ENCODE measurements around the gene IL37. TPM values are rescaled to one million over a fixed set of nuclear protein-coding genes. Genes with fewer than 3 reads are reported as not detected.
A peak's percentile ranks its signal among the peaks of the same experiment; 100 is the strongest.

Gene IL37
- total RNA-seq, 1 experiment from 2014 or later: not detected

DNA sequence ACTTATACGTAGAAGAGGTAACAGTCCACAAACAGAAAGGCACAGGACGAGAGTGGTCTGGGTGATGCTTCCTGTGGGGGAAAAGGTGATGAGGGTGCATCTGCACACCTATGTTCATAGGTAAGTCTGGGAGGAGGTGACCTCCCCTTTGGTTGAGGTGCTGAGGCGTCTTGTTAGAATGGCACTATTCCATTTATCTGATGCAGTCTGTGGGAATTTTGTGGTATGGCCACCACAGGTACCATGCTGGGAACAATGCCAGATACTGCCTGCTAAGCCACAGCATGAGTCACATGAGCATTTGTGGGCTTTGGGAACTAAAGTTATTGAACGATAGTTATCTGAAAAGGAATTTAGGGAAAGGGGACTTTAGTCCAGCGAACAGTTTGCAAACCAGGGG, 27.9 kb downstream of the IL37 start:
- Histone ChIP-seq H3K9ac (ENCODE audit: low read length) (no peak overlapping the region), H3K27me3 (ENCODE audit: low read length) (no peaks in the 10 kb centered on the region), H3K4me2 (ENCODE audit: low read depth, low read length, poor library complexity, severe bottlenecking) (no peak overlapping the region), H3K9me2 (replicated peaks; ENCODE audit: insufficient read depth, low read length) (no peaks in the 10 kb centered on the region), H3K36me3 (ENCODE audit: insufficient read depth, low read length) (no peaks in the 10 kb centered on the region), H3K4me3 (ENCODE audit: low read length) (no peak overlapping the region), H3K9me3 (ENCODE audit: low read length) (no peaks in the 10 kb centered on the region), H4K20me1 (ENCODE audit: insufficient read depth, low read depth, low read length) (no peaks in the 10 kb centered on the region), H3K79me2 (ENCODE audit: low read length) (no peaks in the 10 kb centered on the region), H2AFZ (ENCODE audit: low read length) (no peak overlapping the region), H3K4me1 (ENCODE audit: low read length) (no peaks in the 10 kb centered on the region), H3K27ac (ENCODE audit: low read length) (no peak overlapping the region)
- DNase-seq: no peak

GRCh38 chr2:112939425-112939824, 28.5 kb downstream of the IL37 start:
- Histone ChIP-seq H3K9me3 (ENCODE audit: low read length) (no peaks in the 10 kb centered on the region), H3K79me2 (ENCODE audit: low read length) (no peaks in the 10 kb centered on the region), H3K9me2 (replicated peaks; ENCODE audit: insufficient read depth, low read length) (no peaks in the 10 kb centered on the region), H3K4me2 (ENCODE audit: low read depth, low read length, poor library complexity, severe bottlenecking) (no peak overlapping the region), H3K27ac (ENCODE audit: low read length) (no peak overlapping the region), H3K36me3 (ENCODE audit: insufficient read depth, low read length) (no peaks in the 10 kb centered on the region), H3K9ac (ENCODE audit: low read length) (no peak overlapping the region), H3K4me1 (ENCODE audit: low read length) (no peaks in the 10 kb centered on the region), H2AFZ (ENCODE audit: low read length) (no peak overlapping the region), H3K27me3 (ENCODE audit: low read length) (no peaks in the 10 kb centered on the region), H4K20me1 (ENCODE audit: insufficient read depth, low read depth, low read length) (no peaks in the 10 kb centered on the region), H3K4me3 (ENCODE audit: low read length) (no peak overlapping the region)
- DNase-seq: no peak

DNA sequence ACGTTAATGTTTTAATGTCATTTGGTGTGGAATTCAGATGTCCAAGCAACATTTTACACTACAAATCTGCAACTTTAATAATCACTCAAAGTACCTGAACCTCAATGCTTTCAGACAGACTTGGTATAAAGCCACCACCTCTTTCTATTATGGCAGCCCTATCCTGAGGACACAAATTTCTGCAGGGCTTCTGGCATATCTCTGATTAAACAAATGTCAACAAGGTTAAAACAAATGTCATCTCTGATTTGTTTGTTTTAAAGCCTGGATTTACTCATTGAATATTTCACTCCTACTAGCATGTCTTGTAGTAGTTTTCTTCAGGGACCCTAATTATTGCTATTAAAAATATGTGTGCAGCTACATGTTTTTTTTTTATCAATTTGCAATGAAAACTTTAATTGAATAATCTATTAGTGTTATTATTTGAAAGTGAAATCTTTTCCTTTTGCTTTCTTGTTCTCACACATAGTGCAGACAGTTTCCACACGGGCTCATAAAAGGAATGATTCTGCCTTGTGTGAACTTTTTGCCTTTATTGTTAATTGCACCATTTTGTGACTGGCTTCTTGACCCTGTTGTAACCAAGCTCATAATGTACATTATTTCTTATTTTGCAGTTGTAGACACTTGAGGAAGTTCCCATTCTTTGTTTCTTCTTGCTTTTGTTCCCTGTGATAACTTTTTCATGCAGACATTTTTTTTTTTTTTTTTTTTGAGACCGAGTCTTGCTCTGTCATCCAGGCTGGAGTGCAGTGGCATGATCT, 30.1 kb downstream of the IL37 start:
- Histone ChIP-seq H4K20me1 (ENCODE audit: insufficient read depth, low read depth, low read length) (no peaks in the 10 kb centered on the region), H3K36me3 (ENCODE audit: insufficient read depth, low read length) (no peaks in the 10 kb centered on the region), H3K4me1 (ENCODE audit: low read length) (no peaks in the 10 kb centered on the region), H2AFZ (ENCODE audit: low read length) (no peak overlapping the region), H3K9me3 (ENCODE audit: low read length) (no peaks in the 10 kb centered on the region), H3K9ac (ENCODE audit: low read length) (no peak overlapping the region), H3K4me2 (ENCODE audit: low read depth, low read length, poor library complexity, severe bottlenecking) (no peak overlapping the region), H3K9me2 (replicated peaks; ENCODE audit: insufficient read depth, low read length) (no peaks in the 10 kb centered on the region), H3K79me2 (ENCODE audit: low read length) (no peaks in the 10 kb centered on the region), H3K27me3 (ENCODE audit: low read length) (no peaks in the 10 kb centered on the region), H3K4me3 (ENCODE audit: low read length) (no peak overlapping the region), H3K27ac (ENCODE audit: low read length) (no peak overlapping the region)
- no peak for DNase-seq

DNA sequence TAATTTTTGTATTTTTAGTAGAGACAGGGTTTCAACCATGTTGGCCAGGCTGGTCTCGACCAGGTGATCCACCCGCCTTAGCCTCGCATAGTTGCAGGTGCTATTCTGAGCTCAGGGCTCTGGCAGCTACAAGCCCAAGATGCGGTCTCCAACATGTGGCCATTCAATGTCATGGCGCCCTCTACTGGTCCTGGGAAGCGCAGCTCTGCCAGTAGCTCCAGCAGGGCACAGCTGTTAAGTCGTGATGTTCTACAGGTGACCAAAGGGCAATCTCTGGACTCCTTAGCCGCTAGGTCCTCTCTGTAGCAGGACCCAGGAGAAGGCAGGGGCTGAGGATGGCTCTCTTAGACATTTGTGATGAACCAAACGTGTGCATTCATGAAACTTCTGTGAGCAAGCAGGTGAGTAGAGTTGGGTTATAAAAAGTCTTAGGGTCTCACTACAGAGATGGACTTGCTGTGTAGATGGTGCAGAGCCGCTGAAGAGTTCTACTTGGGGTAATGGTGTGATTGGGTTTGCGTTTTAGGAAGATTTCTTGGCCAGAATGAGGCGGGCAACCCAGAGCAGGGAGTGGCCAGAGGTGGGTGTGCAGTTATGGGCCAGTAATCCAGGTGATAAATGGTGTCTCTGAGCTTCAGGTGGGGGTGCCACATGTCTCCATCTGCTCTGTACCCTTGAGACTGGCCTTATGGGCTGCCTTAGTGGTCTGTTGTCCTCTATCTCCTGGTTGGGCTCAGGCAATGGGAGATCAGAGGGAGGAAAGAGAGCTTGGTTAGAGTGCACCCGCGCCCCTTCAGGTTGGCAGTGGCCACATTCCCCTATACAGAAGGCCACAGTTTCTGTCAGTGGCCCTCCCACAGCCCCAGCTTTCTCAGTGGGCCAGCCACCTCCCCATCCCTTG, 31.0 kb downstream of the IL37 start:
- Histone ChIP-seq H3K27me3 (ENCODE audit: low read length) (no peaks in the 10 kb centered on the region), H3K79me2 (ENCODE audit: low read length) (no peaks in the 10 kb centered on the region), H3K4me3 (ENCODE audit: low read length) (no peak overlapping the region)

GRCh38 chr2:112942654-112943002, 31.7 kb downstream of the IL37 start:
- H3K79me2 ChIP-seq (ENCODE audit: low read length): no peaks in the 10 kb centered on the region
- H3K9me3 ChIP-seq (ENCODE audit: low read length): no peaks in the 10 kb centered on the region
- H3K27ac ChIP-seq (ENCODE audit: low read length): no peak overlapping the region
- no peaks in the 10 kb centered on the region for H3K36me3 ChIP-seq (ENCODE audit: insufficient read depth, low read length)
- H4K20me1 ChIP-seq (ENCODE audit: insufficient read depth, low read depth, low read length): no peaks in the 10 kb centered on the region
- no peak overlapping the region for H3K9ac ChIP-seq (ENCODE audit: low read length)
- H3K4me3 ChIP-seq (ENCODE audit: low read length): no peak overlapping the region
- no peak for DNase-seq
- H3K4me1 ChIP-seq (ENCODE audit: low read length): no peaks in the 10 kb centered on the region
- H3K4me2 ChIP-seq (ENCODE audit: low read depth, low read length, poor library complexity, severe bottlenecking): no peak overlapping the region
- H3K9me2 ChIP-seq (replicated peaks; ENCODE audit: insufficient read depth, low read length): no peaks in the 10 kb centered on the region
- no peaks in the 10 kb centered on the region for H3K27me3 ChIP-seq (ENCODE audit: low read length)
- no peak overlapping the region for H2AFZ ChIP-seq (ENCODE audit: low read length)

More for the DNA sequence above, 31.0 kb downstream of the IL37 start:
- Histone ChIP-seq H3K9me3 (ENCODE audit: low read length) (no peaks in the 10 kb centered on the region), H4K20me1 (ENCODE audit: insufficient read depth, low read depth, low read length) (no peaks in the 10 kb centered on the region), H3K27ac (ENCODE audit: low read length) (no peak overlapping the region), H2AFZ (ENCODE audit: low read length) (no peak overlapping the region), H3K9me2 (replicated peaks; ENCODE audit: insufficient read depth, low read length) (no peaks in the 10 kb centered on the region), H3K4me1 (ENCODE audit: low read length) (no peaks in the 10 kb centered on the region), H3K36me3 (ENCODE audit: insufficient read depth, low read length) (no peaks in the 10 kb centered on the region), H3K4me2 (ENCODE audit: low read depth, low read length, poor library complexity, severe bottlenecking) (no peak overlapping the region), H3K9ac (ENCODE audit: low read length) (no peak overlapping the region)
- peak; percentile 90 for DNase-seq

DNA sequence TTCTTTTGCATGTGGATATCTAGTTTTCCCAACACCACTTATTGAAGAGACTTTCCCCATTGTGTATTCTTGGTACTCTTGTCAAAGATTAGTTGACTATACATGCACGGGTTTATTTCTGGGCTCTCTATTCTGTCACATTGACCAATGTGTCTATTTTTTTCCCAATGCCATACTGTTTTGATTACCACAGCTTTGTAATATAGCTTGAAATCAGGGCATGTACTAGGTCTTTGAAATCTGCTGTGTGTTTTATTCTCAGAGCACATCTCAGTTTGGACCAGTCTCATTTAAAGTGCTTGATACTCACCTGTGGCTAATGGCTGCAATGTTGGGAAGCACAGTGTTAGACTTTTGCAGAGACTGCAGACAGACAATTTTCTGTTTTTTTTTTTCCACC, 34.0 kb downstream of the IL37 start:
- Histone ChIP-seq H3K27me3 (ENCODE audit: low read length) (no peaks in the 10 kb centered on the region), H3K4me1 (ENCODE audit: low read length) (no peaks in the 10 kb centered on the region), H2AFZ (ENCODE audit: low read length) (no peak overlapping the region), H4K20me1 (ENCODE audit: insufficient read depth, low read depth, low read length) (no peaks in the 10 kb centered on the region), H3K9ac (ENCODE audit: low read length) (no peak overlapping the region), H3K9me2 (replicated peaks; ENCODE audit: insufficient read depth, low read length) (no peaks in the 10 kb centered on the region), H3K4me3 (ENCODE audit: low read length) (no peak overlapping the region), H3K27ac (ENCODE audit: low read length) (no peak overlapping the region), H3K4me2 (ENCODE audit: low read depth, low read length, poor library complexity, severe bottlenecking) (no peak overlapping the region), H3K79me2 (ENCODE audit: low read length) (no peaks in the 10 kb centered on the region), H3K9me3 (ENCODE audit: low read length) (no peaks in the 10 kb centered on the region), H3K36me3 (ENCODE audit: insufficient read depth, low read length) (no peaks in the 10 kb centered on the region)
- no peak for DNase-seq

- H3K9me3 ChIP-seq (ENCODE audit: low read length): no peaks in the 10 kb centered on the region
- no peak overlapping the region for H3K9ac ChIP-seq (ENCODE audit: low read length)
- H3K27ac ChIP-seq (ENCODE audit: low read length): no peak overlapping the region
- no peaks in the 10 kb centered on the region for H3K79me2 ChIP-seq (ENCODE audit: low read length)
- H3K36me3 ChIP-seq (ENCODE audit: insufficient read depth, low read length): no peaks in the 10 kb centered on the region
- H3K4me2 ChIP-seq (ENCODE audit: low read depth, low read length, poor library complexity, severe bottlenecking): no peak overlapping the region
- no peaks in the 10 kb centered on the region for H3K9me2 ChIP-seq (replicated peaks; ENCODE audit: insufficient read depth, low read length)
- no peak for DNase-seq
- no peak overlapping the region for H2AFZ ChIP-seq (ENCODE audit: low read length)
- H3K27me3 ChIP-seq (ENCODE audit: low read length): no peaks in the 10 kb centered on the region
- H3K4me1 ChIP-seq (ENCODE audit: low read length): no peaks in the 10 kb centered on the region
- H4K20me1 ChIP-seq (ENCODE audit: insufficient read depth, low read depth, low read length): no peaks in the 10 kb centered on the region
- no peak overlapping the region for H3K4me3 ChIP-seq (ENCODE audit: low read length)
These were observed 35.1 kb downstream of the IL37 start for GRCh38 chr2:112946086-112946485.

DNA sequence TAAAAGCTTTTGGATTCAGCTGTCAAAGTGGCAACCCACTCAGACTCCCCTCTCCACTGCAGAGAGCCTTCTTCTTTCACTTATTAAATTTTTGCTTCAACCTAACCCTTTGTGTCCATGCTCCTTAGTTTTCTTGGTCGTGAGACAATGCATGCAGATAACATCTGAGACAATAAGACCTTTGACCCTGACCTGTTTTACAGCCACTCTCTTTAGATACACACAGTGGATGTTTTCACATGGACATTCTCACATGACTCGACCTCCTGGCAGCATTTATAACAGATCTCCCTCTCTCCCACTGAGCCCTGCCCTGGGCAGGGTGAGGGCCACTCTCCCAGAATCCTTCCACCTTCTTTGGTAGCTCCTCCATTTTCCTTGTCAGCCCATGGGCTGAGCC, 36.4 kb downstream of the IL37 start:
- Histone ChIP-seq H3K27me3 (ENCODE audit: low read length) (no peaks in the 10 kb centered on the region), H3K9me2 (replicated peaks; ENCODE audit: insufficient read depth, low read length) (no peaks in the 10 kb centered on the region), H2AFZ (ENCODE audit: low read length) (no peak overlapping the region), H3K9me3 (ENCODE audit: low read length) (no peaks in the 10 kb centered on the region), H3K4me2 (ENCODE audit: low read depth, low read length, poor library complexity, severe bottlenecking) (no peak overlapping the region), H3K36me3 (ENCODE audit: insufficient read depth, low read length) (no peaks in the 10 kb centered on the region), H4K20me1 (ENCODE audit: insufficient read depth, low read depth, low read length) (no peaks in the 10 kb centered on the region), H3K4me3 (ENCODE audit: low read length) (no peak overlapping the region), H3K4me1 (ENCODE audit: low read length) (no peaks in the 10 kb centered on the region), H3K27ac (ENCODE audit: low read length) (no peak overlapping the region), H3K79me2 (ENCODE audit: low read length) (no peaks in the 10 kb centered on the region), H3K9ac (ENCODE audit: low read length) (no peak overlapping the region)
- DNase-seq: no peak

Data from Karpas-422 (cell line).